AG04450 (cell line): ENCODE measurements around the gene MRFAP1L1. TPM values are rescaled to one million over a fixed set of nuclear protein-coding genes. Genes with fewer than 3 reads are reported as not detected.

Experiments used
- CTCF ChIA-PET: fragments of 300-600, 350-600 bp; formaldehyde crosslinking; extraction: SDS; loops from one replicate; lab custom pipeline; 2022; ENCODE audit warnings: antibody characterized with exemption, inconsistent platforms; lab: Charles Lee
- POLR2A ChIA-PET: fragments of 350-600 bp; formaldehyde crosslinking; extraction: SDS; loops from one replicate; lab custom pipeline; 2021; ENCODE audit warnings: antibody characterized with exemption, inconsistent platforms; lab: Yijun Ruan, JAX
- DNase-seq: peaks from one replicate; pipeline ENCODE4 v3.0.0-alpha.2; 2011; ENCODE audit warnings: low read depth, low spot score
- H3K27ac ChIP-seq: one replicate; pipeline ENCODE4 v1.5.1; 2012; ENCODE audit warnings: low read depth, low read length, control low read depth
- H3K27me3 ChIP-seq: one replicate; pipeline ENCODE4 v1.6.0; 2012; ENCODE audit warnings: low read length; ENCODE audit not compliant: control insufficient read depth, insufficient read depth
- H3K4me3 ChIP-seq: 2 replicates; pipeline ENCODE4 v1.5.1; 2011; ENCODE audit warnings: mild to moderate bottlenecking, low read depth, low read length, control low read depth
- H3K9me3 ChIP-seq: 2 replicates; pipeline ENCODE4 v1.5.1; 2012; ENCODE audit warnings: low read length; ENCODE audit not compliant: control insufficient read depth, insufficient read depth
- polyA plus RNA-seq: library from polyadenylated mRNA; depleted of rRNA; stranded (reverse); fragments of >200 nt; gene quantifications from 2 replicates; pipeline ENCODE4 v1.2.3, GENCODE V29; 2011
- TF ChIP-seq, protein P1 (sequence below): IDR thresholded peaks from 2 replicates; pipeline ENCODE4 v1.5.1; 2011; ENCODE audit warnings: low read depth, low read length, control low read depth, inconsistent platforms

MRFAP1L1 gene
- polyA plus RNA-seq, 1 experiment = 96.5 TPM

DNA sequence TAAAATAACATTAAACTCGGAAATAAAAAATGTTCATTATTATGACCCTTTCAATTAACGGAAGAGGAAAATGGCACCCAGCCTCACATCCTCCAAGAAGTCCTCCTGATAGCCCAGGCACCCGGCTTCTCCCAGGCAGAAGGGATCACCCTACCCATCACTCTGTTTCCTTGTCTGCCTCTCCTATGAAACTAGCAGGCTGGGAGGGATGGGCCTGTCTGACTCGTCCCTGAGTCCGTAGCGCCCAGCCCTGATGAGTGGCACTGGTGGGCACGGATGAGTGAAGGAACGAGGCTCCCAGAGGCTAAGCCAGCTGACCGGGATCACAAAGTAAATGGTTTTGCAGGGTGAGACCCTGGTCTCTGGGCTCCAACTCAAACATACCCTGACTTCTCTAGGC is 44.2 kb upstream of the MRFAP1L1 start:
- Histone ChIP-seq H3K4me3 (no peak overlapping the region), H3K27me3 (no peaks in the 10 kb centered on the region), H3K9me3 (no peaks in the 10 kb centered on the region; the same call in 1 of the 2 replicates), H3K27ac (no peak overlapping the region)
- ChIA-PET CTCF (no interaction called here), POLR2A (no interaction called here)
- TF ChIP-seq, protein P1, sequence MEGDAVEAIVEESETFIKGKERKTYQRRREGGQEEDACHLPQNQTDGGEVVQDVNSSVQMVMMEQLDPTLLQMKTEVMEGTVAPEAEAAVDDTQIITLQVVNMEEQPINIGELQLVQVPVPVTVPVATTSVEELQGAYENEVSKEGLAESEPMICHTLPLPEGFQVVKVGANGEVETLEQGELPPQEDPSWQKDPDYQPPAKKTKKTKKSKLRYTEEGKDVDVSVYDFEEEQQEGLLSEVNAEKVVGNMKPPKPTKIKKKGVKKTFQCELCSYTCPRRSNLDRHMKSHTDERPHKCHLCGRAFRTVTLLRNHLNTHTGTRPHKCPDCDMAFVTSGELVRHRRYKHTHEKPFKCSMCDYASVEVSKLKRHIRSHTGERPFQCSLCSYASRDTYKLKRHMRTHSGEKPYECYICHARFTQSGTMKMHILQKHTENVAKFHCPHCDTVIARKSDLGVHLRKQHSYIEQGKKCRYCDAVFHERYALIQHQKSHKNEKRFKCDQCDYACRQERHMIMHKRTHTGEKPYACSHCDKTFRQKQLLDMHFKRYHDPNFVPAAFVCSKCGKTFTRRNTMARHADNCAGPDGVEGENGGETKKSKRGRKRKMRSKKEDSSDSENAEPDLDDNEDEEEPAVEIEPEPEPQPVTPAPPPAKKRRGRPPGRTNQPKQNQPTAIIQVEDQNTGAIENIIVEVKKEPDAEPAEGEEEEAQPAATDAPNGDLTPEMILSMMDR = no peak
- no peak for DNase-seq

GRCh38 chr4:6753103-6753560 is 43.5 kb upstream of the MRFAP1L1 start:
- H3K9me3 ChIP-seq = no peaks in the 10 kb centered on the region; the same call in 1 of the 2 replicates
- ChIA-PET CTCF (no interaction called here), POLR2A (no interaction called here)
- H3K4me3 ChIP-seq = no peak overlapping the region
- TF ChIP-seq, protein P1 = no peak
- H3K27ac ChIP-seq = no peak overlapping the region
- no peak for DNase-seq
- H3K27me3 ChIP-seq = no peaks in the 10 kb centered on the region

- POLR2A ChIA-PET = no interaction called here
- Histone ChIP-seq H3K27ac (no peak overlapping the region), H3K9me3 (no peaks in the 10 kb centered on the region; the same call in 1 of the 2 replicates), H3K27me3 (no peaks in the 10 kb centered on the region), H3K4me3 (no peak overlapping the region)
- CTCF ChIA-PET = no interaction called here
- DNase-seq = no peak
- TF ChIP-seq, protein P1 = no peak
Observed at GRCh38 chr4:6752486-6752829, 42.8 kb upstream of the MRFAP1L1 start.

DNA sequence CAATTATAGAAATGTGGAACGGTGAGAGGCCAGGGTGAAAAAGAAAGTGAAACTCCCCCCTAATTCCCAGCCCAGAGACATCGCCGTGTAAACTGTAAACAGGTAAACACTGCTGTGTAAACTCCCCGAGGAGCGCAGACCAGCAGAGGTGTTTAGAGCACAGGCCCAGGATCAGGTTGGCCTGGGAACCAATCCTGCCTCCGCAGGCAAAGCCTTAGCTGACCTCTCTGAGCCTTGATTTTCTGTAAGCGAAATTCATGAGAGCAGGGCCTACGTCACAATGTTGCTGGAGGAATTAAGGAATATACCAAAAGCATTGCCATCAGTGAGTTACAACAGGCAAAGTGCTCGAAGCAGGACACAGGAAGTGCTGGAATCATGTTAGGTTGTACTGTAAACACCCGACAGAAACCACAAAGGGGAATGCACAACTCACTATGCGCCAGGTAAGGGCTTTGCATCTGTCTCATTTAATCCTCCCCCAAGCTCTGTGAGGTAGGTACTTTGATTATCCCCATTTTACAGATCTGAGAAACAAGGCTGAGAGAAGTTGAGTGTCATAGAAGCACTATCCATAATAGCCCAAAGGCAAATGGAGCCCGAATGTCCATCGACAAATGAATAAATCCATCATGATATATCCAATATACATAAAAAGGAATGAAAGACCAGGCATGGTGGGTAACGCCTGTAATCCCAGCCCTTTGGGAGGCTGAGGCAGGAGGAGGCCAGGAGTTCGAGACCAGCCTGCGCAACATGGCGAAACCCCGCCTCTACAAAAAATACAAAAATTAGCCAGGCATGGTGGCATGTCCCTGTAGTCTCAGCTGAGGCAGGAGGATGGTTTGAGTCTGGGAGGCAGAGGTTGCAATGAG is 42.2 kb upstream of the MRFAP1L1 start:
- ChIA-PET CTCF (no interaction called here), POLR2A (no interaction called here)
- TF ChIP-seq, protein P1 = no peak

More for the DNA sequence above, 42.2 kb upstream of the MRFAP1L1 start:
- Histone ChIP-seq H3K9me3 (no peaks in the 10 kb centered on the region; the same call in 1 of the 2 replicates), H3K4me3 (no peak overlapping the region), H3K27ac (no peak overlapping the region), H3K27me3 (no peaks in the 10 kb centered on the region)
- no peak for DNase-seq
